Stimulated activated naive CD8-positive, alpha-beta T cell treated with anti-CD3 and anti-CD28 coated beads, Interleukin-15, Interleukin-2, amounts not matched to agents 100 ng/mL and 50 ng/mL, for 24 hours (primary cell): ENCODE measurements around the gene KSR2.
"Not testable (repeated sequence)": the region's sequence is repeated elsewhere in the genome, so short reads cannot be mapped to it uniquely, and the experiment has no call there.

Source experiments
- H3K27ac Mint-ChIP-seq: one replicate; pipeline ENCODE4 v1.8.0; 2021; ENCODE audit warnings: mild to moderate bottlenecking, mixed read lengths
- H3K27me3 Mint-ChIP-seq: one replicate; pipeline ENCODE4 v1.8.0; 2021; ENCODE audit warnings: mixed read lengths
- H3K36me3 Mint-ChIP-seq: one replicate; pipeline ENCODE4 v1.8.0; 2021; ENCODE audit warnings: low read depth, mixed read lengths
- H3K4me1 Mint-ChIP-seq: one replicate; pipeline ENCODE4 v1.8.0; 2021; ENCODE audit warnings: low read depth, mixed read lengths
- H3K4me3 Mint-ChIP-seq: one replicate; pipeline ENCODE4 v1.8.0; 2021; ENCODE audit warnings: mild to moderate bottlenecking, mixed read lengths
- H3K9me3 Mint-ChIP-seq: one replicate; pipeline ENCODE4 v1.8.0; 2021; ENCODE audit warnings: mixed read lengths

KSR2 gene

GRCh38 chr12:117766008-117766407 lies 202.8 kb downstream of the KSR2 start:
- no peaks in the 10 kb centered on the region for H3K36me3 Mint-ChIP-seq
- no peak overlapping the region for H3K4me3 Mint-ChIP-seq
- no peak overlapping the region for H3K27ac Mint-ChIP-seq
- peaks cover 9% of the 10 kb centered on the region for H3K9me3 Mint-ChIP-seq
- H3K27me3 Mint-ChIP-seq, result no peaks in the 10 kb centered on the region
- H3K4me1 Mint-ChIP-seq, result no peaks in the 10 kb centered on the region

GRCh38 chr12:117762143-117762542 lies 206.6 kb downstream of the KSR2 start:
- Mint-ChIP-seq H3K4me1 (no peaks in the 10 kb centered on the region), H3K36me3 (no peaks in the 10 kb centered on the region), H3K9me3 (peaks cover 9% of the 10 kb centered on the region), H3K27ac (no peak overlapping the region), H3K27me3 (no peaks in the 10 kb centered on the region), H3K4me3 (no peak overlapping the region)

- H3K4me3 Mint-ChIP-seq, result no peak overlapping the region
- H3K27me3 Mint-ChIP-seq, result no peaks in the 10 kb centered on the region
- no peaks in the 10 kb centered on the region for H3K36me3 Mint-ChIP-seq
- no peak overlapping the region for H3K27ac Mint-ChIP-seq
- peaks cover 9% of the 10 kb centered on the region for H3K9me3 Mint-ChIP-seq
- H3K4me1 Mint-ChIP-seq, result no peaks in the 10 kb centered on the region
Observed at GRCh38 chr12:117761528-117762100, 207.2 kb downstream of the KSR2 start.

- Mint-ChIP-seq H3K36me3 (no peaks in the 10 kb centered on the region), H3K27ac (no peak overlapping the region)
Observed at GRCh38 chr12:117760990-117761389, 207.8 kb downstream of the KSR2 start.

GRCh38 chr12:117750657-117751056 lies 218.1 kb downstream of the KSR2 start:
- no peak overlapping the region for H3K27ac Mint-ChIP-seq
- no peaks in the 10 kb centered on the region for H3K9me3 Mint-ChIP-seq
- no peak overlapping the region for H3K4me3 Mint-ChIP-seq
- H3K27me3 Mint-ChIP-seq, result no peaks in the 10 kb centered on the region
- H3K4me1 Mint-ChIP-seq, result no peaks in the 10 kb centered on the region
- H3K36me3 Mint-ChIP-seq, result no peaks in the 10 kb centered on the region

More at GRCh38 chr12:117760990-117761389, 207.8 kb downstream of the KSR2 start:
- H3K4me3 Mint-ChIP-seq, result no peak overlapping the region
- H3K27me3 Mint-ChIP-seq, result no peaks in the 10 kb centered on the region
- H3K9me3 Mint-ChIP-seq, result peaks cover 7% of the 10 kb centered on the region
- H3K4me1 Mint-ChIP-seq, result no peaks in the 10 kb centered on the region

DNA sequence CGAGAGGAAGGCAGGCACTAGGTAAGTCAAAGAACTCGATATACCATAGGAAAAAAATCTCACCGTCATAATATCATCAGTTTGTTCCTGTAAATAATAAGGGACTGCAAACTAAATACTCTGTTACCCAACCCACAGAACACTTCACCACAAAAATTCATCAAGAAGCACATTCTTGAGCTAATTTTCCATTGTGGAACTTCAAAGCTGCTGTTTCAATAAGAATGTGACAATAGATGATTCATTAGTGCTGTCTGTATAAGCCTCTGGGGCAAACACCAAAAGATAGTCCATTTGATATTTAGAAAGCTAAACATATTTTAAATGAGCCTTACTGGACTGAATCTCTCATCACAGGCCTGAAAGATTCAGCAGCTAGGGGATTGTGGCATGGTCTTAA lies 219.4 kb downstream of the KSR2 start:
- no peak overlapping the region for H3K4me3 Mint-ChIP-seq
- H3K9me3 Mint-ChIP-seq, result no peaks in the 10 kb centered on the region
- no peak overlapping the region for H3K27ac Mint-ChIP-seq

GRCh38 chr12:117746358-117746757 lies 222.4 kb downstream of the KSR2 start:
- not testable (repeated sequence) for H3K27me3 Mint-ChIP-seq, H3K9me3 Mint-ChIP-seq, H3K36me3 Mint-ChIP-seq, H3K4me1 Mint-ChIP-seq, H3K27ac Mint-ChIP-seq, H3K4me3 Mint-ChIP-seq

More for the DNA sequence above, 219.4 kb downstream of the KSR2 start:
- Mint-ChIP-seq H3K4me1 (no peaks in the 10 kb centered on the region), H3K36me3 (no peaks in the 10 kb centered on the region), H3K27me3 (no peaks in the 10 kb centered on the region)

GRCh38 chr12:117744418-117744817 lies 224.4 kb downstream of the KSR2 start:
- no peaks in the 10 kb centered on the region for H3K4me1 Mint-ChIP-seq
- no peaks in the 10 kb centered on the region for H3K9me3 Mint-ChIP-seq
- no peaks in the 10 kb centered on the region for H3K27me3 Mint-ChIP-seq
- no peak overlapping the region for H3K4me3 Mint-ChIP-seq
- H3K27ac Mint-ChIP-seq, result no peak overlapping the region
- no peaks in the 10 kb centered on the region for H3K36me3 Mint-ChIP-seq

- no peaks in the 10 kb centered on the region for H3K4me1 Mint-ChIP-seq
- H3K27me3 Mint-ChIP-seq, result no peaks in the 10 kb centered on the region
- H3K27ac Mint-ChIP-seq, result no peak overlapping the region
- H3K36me3 Mint-ChIP-seq, result no peaks in the 10 kb centered on the region
- no peaks in the 10 kb centered on the region for H3K9me3 Mint-ChIP-seq
- H3K4me3 Mint-ChIP-seq, result no peak overlapping the region
Observed at GRCh38 chr12:117743761-117744160, 225.0 kb downstream of the KSR2 start.

DNA sequence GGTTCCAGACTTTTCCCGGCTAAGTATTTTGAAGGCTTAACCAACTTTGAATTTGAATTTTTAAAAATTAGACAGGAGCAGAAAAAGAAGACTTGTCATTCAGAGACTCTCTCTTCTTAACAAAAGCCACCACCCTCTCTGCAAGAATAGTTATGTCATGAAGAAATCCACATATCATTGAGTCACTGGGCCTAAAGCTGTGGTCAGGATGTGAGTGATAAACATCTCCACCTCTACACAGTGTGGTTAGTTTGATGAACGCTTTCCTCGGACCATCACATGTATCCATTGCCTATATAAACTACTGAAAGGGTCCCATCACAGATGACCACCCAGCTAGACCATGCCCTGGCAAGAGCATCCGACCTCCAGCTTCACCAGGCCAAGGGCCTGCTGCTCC lies 226.1 kb downstream of the KSR2 start:
- Mint-ChIP-seq H3K36me3 (no peaks in the 10 kb centered on the region), H3K4me3 (no peak overlapping the region), H3K27ac (no peak overlapping the region), H3K27me3 (no peaks in the 10 kb centered on the region), H3K9me3 (no peaks in the 10 kb centered on the region), H3K4me1 (no peaks in the 10 kb centered on the region)

GRCh38 chr12:117738233-117738632 lies 230.6 kb downstream of the KSR2 start:
- Mint-ChIP-seq H3K36me3 (no peaks in the 10 kb centered on the region), H3K27ac (no peak overlapping the region), H3K9me3 (no peaks in the 10 kb centered on the region), H3K4me3 (no peak overlapping the region), H3K27me3 (no peaks in the 10 kb centered on the region), H3K4me1 (no peaks in the 10 kb centered on the region)

DNA sequence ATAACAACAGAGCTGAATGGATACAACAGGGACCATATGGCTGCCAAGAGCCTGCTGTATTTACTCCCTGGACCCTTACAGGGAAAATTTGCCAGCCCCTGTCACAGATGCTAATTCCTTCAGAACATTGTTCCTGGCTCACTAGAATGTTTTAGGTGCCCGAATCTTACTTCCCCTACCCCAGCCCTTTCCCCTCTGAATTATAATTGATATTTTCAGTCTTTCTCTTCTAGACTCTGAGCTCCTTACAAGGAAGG lies 235.3 kb downstream of the KSR2 start:
- H3K4me3 Mint-ChIP-seq, result no peak overlapping the region
- no peak overlapping the region for H3K27ac Mint-ChIP-seq

DNA sequence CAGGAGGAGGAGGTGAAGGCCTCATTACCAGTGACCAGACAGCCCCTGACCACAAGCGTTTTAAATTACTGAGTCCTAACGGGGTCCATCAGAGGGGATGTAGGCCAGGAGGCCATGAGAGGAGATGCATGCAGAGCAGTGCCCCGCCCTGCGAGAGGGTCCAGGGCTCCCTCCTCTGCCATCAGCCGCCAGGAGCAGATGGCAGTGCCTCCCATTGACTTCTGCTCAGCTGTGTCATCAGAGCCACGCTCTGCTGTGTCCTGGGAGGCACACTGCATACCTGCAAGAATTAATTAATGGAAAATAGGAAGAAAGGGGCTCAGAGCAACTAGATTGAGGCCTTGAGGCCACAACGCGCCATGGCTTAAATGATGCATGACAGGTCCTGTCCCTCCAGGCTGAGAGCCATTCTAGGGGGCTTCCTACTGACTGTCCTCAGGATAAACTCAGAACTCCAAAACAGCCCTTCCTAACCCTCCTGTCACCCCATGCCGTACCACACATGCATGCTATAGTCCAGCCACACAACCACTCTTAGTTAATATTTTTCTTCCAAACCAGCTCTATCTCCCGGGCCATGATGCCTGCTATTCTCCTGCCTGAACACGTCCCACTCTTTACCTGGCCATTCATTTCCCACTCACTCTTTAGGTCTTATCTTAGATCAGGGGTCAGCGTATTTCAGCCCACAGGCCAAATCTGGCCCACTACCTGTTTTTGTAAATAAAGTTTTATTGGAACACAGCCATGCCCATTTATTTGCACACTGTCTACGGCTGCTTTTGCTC lies 235.8 kb downstream of the KSR2 start:
- no peaks in the 10 kb centered on the region for H3K36me3 Mint-ChIP-seq
- no peaks in the 10 kb centered on the region for H3K4me1 Mint-ChIP-seq
- no peaks in the 10 kb centered on the region for H3K27me3 Mint-ChIP-seq
- no peak overlapping the region for H3K4me3 Mint-ChIP-seq
- no peak overlapping the region for H3K27ac Mint-ChIP-seq
- H3K9me3 Mint-ChIP-seq, result no peaks in the 10 kb centered on the region

More for the DNA sequence above, 235.3 kb downstream of the KSR2 start:
- Mint-ChIP-seq H3K27me3 (no peaks in the 10 kb centered on the region), H3K9me3 (no peaks in the 10 kb centered on the region), H3K36me3 (no peaks in the 10 kb centered on the region), H3K4me1 (no peaks in the 10 kb centered on the region)

GRCh38 chr12:117731131-117731530 lies 237.7 kb downstream of the KSR2 start:
- H3K27ac Mint-ChIP-seq, H3K36me3 Mint-ChIP-seq, H3K4me3 Mint-ChIP-seq, H3K27me3 Mint-ChIP-seq, H3K4me1 Mint-ChIP-seq, H3K9me3 Mint-ChIP-seq: not testable (repeated sequence)

GRCh38 chr12:117727301-117727700 lies 241.5 kb downstream of the KSR2 start:
- no peaks in the 10 kb centered on the region for H3K9me3 Mint-ChIP-seq
- H3K4me3 Mint-ChIP-seq, result no peak overlapping the region
- no peaks in the 10 kb centered on the region for H3K4me1 Mint-ChIP-seq
- H3K36me3 Mint-ChIP-seq, result no peaks in the 10 kb centered on the region
- no peak overlapping the region for H3K27ac Mint-ChIP-seq
- H3K27me3 Mint-ChIP-seq, result no peaks in the 10 kb centered on the region

DNA sequence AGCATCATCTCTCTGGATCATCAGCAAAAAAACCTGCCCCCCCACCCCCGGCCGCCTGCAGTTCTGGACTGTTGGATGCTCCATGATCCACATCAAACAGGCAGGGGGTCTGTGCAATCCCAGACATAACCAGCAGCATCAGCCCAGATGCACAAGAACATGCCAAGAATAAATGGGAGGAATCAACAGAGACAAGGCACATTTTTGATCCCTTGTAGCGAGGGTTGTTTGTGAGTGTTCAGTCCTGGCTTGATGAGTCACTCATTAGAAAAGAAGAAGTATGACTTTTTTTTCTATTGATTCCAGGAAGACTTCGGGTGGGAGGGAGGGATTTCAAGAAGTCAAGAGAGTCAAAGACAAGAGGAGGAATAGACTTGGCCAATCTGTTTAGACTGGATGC lies 244.2 kb downstream of the KSR2 start:
- Mint-ChIP-seq H3K4me1 (no peaks in the 10 kb centered on the region), H3K27me3 (no peaks in the 10 kb centered on the region), H3K36me3 (no peaks in the 10 kb centered on the region), H3K9me3 (no peaks in the 10 kb centered on the region), H3K4me3 (no peak overlapping the region), H3K27ac (no peak overlapping the region)
